Pancreas (tissue), 10 donors: ENCODE results near the gene GDA. TPM values are rescaled to one million over a fixed set of nuclear protein-coding genes. Genes with fewer than 3 reads are reported as not detected.

Experiments
- ATAC-seq, 4 donors: fragments of 200-7000 bp; cut with Tn5 transposase; one replicate each; pipeline versions ENCODE4 v1.8.0 to v1.9.1; 2020; ENCODE audit warnings: mild to moderate bottlenecking in 4 of 4, moderate library complexity in 4 of 4
- DNase-seq, 6 donors: peaks; one replicate each; pipeline ENCODE4 v3.0.0-alpha.2; 2020
- FAIRE-seq: peaks from 2 replicates; lab custom pipeline; 2012; peaks lifted over from hg19 to GRCh38; lab: Jason Lieb, UNC
- H3K27ac ChIP-seq, 4 donors: fragments of 200-600 bp; sonication (generic); 1 replicate in 3 of 4; 2 replicates in 1 of 4; pipeline versions ENCODE4 v1.5.0 to v1.8.0; 2020
- H3K27me3 ChIP-seq, 4 donors: fragments of 200-600 bp; one replicate each; pipeline ENCODE4 v1.8.0; 2021
- H3K36me3 ChIP-seq, 3 donors: fragments of 200-600 bp; sonication (generic) in 1 of 3; one replicate each; pipeline versions ENCODE4 v1.5.0 to v1.8.0; 2020 to 2021
- H3K4me1 ChIP-seq, 3 donors: fragments of 200-600 bp; one replicate each; pipeline ENCODE4 v1.8.0; 2021
- H3K4me3 ChIP-seq, 4 donors: fragments of 200-600 bp; sonication (generic) in 2 of 4; one replicate each; pipeline versions ENCODE4 v1.5.0 to v1.8.0; 2020 to 2021
- H3K9me3 ChIP-seq, 4 donors: fragments of 200-600 bp; one replicate each; pipeline ENCODE4 v1.8.0; 2021
- CTCF ChIP-seq, 4 donors: fragments of 200-600 bp; sonication (generic) in 3 of 4; IDR thresholded peaks; one replicate each; pipeline versions ENCODE4 v1.5.0 to v1.8.0; 2021; ENCODE audit warnings: antibody characterized with exemption in 4 of 4
- WGBS, 2 donors: extraction: QIAGEN DNeasy Blood & Tissue Kit; methylation state at CpG; one replicate each; pipeline ENCODE4 v1.1.7; 2013; 5-methylcytosine and 5-hydroxymethylcytosine counted together
- intact Hi-C, 3 donors: fragments of 100-400 bp; cut with DNase I; formaldehyde crosslinking; loops; one replicate each; pipeline versions ENCODE4 v1.11.1 to v1.14.2; 2022
- polyA plus RNA-seq, 2 donors: library from polyadenylated mRNA; stranded (reverse); fragments of 200-250 nt; gene quantifications; one replicate each; pipeline ENCODE4 v1.2.3, GENCODE V29; 2013
- total RNA-seq, 6 donors: library from RNA; stranded (reverse); fragmentation: NEBNext Ultra II Directional in 4 of 6; extraction: Animal tissue kit (Norgen Biotek cat#: 25700) in 4 of 6; gene quantifications; one replicate each; pipeline versions ENCODE4 v1.2.1 to v1.2.4, GENCODE V29; 2021 to 2023
- donor health status: healthy with polysubstance abuse.
- donor health status: DM: no; HTN: no; CAD: no; lungs with moderate emphysema.
- donor health status: DM: no; HTN: no; CAD: no.
- donor health status: control.
- donor health status: control.
- donor health status: Bipolar disorder and iron deficiency.
- donor health status: DM: yes; HTN: yes; CAD: no.
- donor health status: DM: no; HTN: no; CAD: no.
- donor health status: DM: no; HTN: no; CAD: no.
- donor health status: DM: yes; HTN: yes; CAD: no.

Gene GDA
- total and polyA plus RNA-seq, 8 donors = 1.0 to 11.6 (median 2.1) TPM

DNA sequence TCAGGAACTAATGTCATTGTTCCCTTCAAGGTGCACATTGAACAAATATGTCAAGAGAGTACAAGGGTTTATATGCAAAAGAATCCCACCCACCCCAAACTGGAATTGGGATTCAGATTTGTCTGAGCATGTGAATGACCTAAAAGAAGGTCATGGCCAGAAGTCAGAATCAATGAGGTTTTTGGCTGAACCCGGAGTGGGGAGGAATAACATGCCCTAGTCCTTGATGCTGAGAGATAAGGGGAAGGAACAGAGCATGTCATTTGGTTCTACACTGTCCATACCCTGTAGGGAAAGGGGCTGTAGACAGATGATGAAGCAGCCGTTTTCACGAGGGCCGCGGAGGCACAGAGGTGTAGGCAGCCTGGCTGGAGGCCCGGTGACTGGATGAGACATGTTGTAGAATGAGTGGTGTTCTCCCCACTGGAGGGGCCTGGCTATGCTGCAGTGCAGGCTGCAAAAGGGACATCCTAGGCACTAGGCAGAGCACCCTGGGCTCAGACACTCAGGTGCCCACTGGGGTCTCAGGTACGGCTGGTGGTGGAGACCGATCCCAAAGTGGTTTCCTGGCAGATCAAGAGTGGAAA is 149.9 kb downstream of the GDA start:
- Histone ChIP-seq H3K36me3 (no peaks in the 10 kb centered on the region), H3K9me3 (no peaks in the 10 kb centered on the region), H3K27ac (no peak overlapping the region), H3K27me3 (no peaks in the 10 kb centered on the region), H3K4me1 (peaks cover 0 to 13% (median 0%) of the 10 kb centered on the region in 3 donors), H3K4me3 (no peak overlapping the region)
- intact Hi-C loops = loop anchor here in 1 of 3 donors (5.0 kb wide), 1 partner anchor 298 kb away; no protein-coding TSS in a partner anchor
- TF ChIP-seq CTCF (IDR thresholded peaks at IDR 0.05) = no peak
- no peak for FAIRE-seq
- ATAC-seq = no peak
- DNase-seq = peak in 1 of 6 donors; percentile 40
- WGBS, 2 donors = 76 to 81% methylated on average over 8 of the region's 8 CpGs

GRCh38 chr9:72300873-72301272 is 151.6 kb downstream of the GDA start:
- FAIRE-seq = no peak
- no peak overlapping the region for H3K27ac ChIP-seq
- 90 to 93% methylated on average over 4 of the region's 4 CpGs for WGBS, 2 donors
- intact Hi-C loops = loop anchor here in 1 of 3 donors (10.0 kb wide), 1 partner anchor 54 kb away; no protein-coding TSS in a partner anchor
- no peaks in the 10 kb centered on the region for H3K9me3 ChIP-seq
- no peak for DNase-seq
- no peaks in the 10 kb centered on the region for H3K4me1 ChIP-seq
- H3K36me3 ChIP-seq = no peaks in the 10 kb centered on the region
- no peak for ATAC-seq
- no peak overlapping the region for H3K4me3 ChIP-seq
- no peaks in the 10 kb centered on the region for H3K27me3 ChIP-seq
- TF ChIP-seq CTCF (IDR thresholded peaks at IDR 0.05) = no peak

Other genes starting within 250 kb of the GDA start
- gene ABHD17B, start 238.2 kb upstream of the GDA start, total RNA-seq = 1 to 10 TPM; 3.7 to 9.7 (median 5.9) TPM
- gene ABHD17B, start 238.2 kb upstream of the GDA start, polyA plus RNA-seq = 1 to 10 TPM; 1.9 to 5.0 TPM
- 1 to 10 TPM; 3.9 to 6.9 (median 5.6) TPM for gene C9orf85, start 237.8 kb upstream of the GDA start, total RNA-seq
- gene C9orf85, start 237.8 kb upstream of the GDA start, polyA plus RNA-seq = 10 to 100 TPM in 1 of 2 donors, 1 to 10 TPM in 1; 4.7 to 10.0 TPM
- not detected for gene C9orf57, start 88.8 kb upstream of the GDA start, total RNA-seq
- gene C9orf57, start 88.8 kb upstream of the GDA start, polyA plus RNA-seq = not detected
- 10 to 100 TPM; 47.8 to 98.6 (median 70.8) TPM for gene ZFAND5, start 215.8 kb downstream of the GDA start, total RNA-seq
- 10 to 100 TPM; 55.6 to 84.7 TPM for gene ZFAND5, start 215.8 kb downstream of the GDA start, polyA plus RNA-seq